GM18517 (cell line): Measurements from ENCODE around the gene C1orf116.

Source experiments
- ATAC-seq: cut with Tn5 transposase; IDR thresholded peaks from one replicate; pipeline ENCODE4 v1.9.1; 2021; ENCODE audit warnings: mild to moderate bottlenecking, moderate library complexity; ENCODE audit not compliant: unreplicated experiment

The C1orf116 gene

GRCh38 chr1:207035877-207036551, 3.5 kb upstream of the C1orf116 start:
- ATAC-seq, result no peak

GRCh38 chr1:207034998-207035397, 2.4 kb upstream of the C1orf116 start:
- ATAC-seq, result no peak

GRCh38 chr1:207034208-207034607, 1.7 kb upstream of the C1orf116 start:
- ATAC-seq, result no peak

- ATAC-seq, result no peak
These were observed 746 bp upstream of the C1orf116 start for GRCh38 chr1:207033302-207033701.

GRCh38 chr1:207031632-207032264, 808 bp downstream of the C1orf116 start:
- ATAC-seq, result no peak

- ATAC-seq, result no peak
These were observed 1.5 kb downstream of the C1orf116 start for GRCh38 chr1:207031016-207031415.

GRCh38 chr1:207030522-207031009, 2.0 kb downstream of the C1orf116 start:
- no peak for ATAC-seq

- no peak for ATAC-seq
These were observed 2.6 kb downstream of the C1orf116 start for GRCh38 chr1:207029701-207030521.

- no peak for ATAC-seq
These were observed 3.5 kb downstream of the C1orf116 start for GRCh38 chr1:207028884-207029650.

GRCh38 chr1:207027921-207028320, 4.6 kb downstream of the C1orf116 start:
- no peak for ATAC-seq

GRCh38 chr1:207027206-207027777, 5.3 kb downstream of the C1orf116 start:
- no peak for ATAC-seq

GRCh38 chr1:207026104-207026534, 6.4 kb downstream of the C1orf116 start:
- ATAC-seq, result no peak

- ATAC-seq, result no peak
These were observed 7.2 kb downstream of the C1orf116 start for GRCh38 chr1:207025146-207025880.

- no peak for ATAC-seq
These were observed 8.1 kb downstream of the C1orf116 start for GRCh38 chr1:207024202-207025145.

- ATAC-seq, result no peak
These were observed 9.4 kb downstream of the C1orf116 start for GRCh38 chr1:207022996-207023679.

- no peak for ATAC-seq
These were observed 10.5 kb downstream of the C1orf116 start for GRCh38 chr1:207021876-207022596.

- ATAC-seq, result no peak
These were observed 11.3 kb downstream of the C1orf116 start for GRCh38 chr1:207021139-207021861.
